ENCODE results near the gene VASH2.

The VASH2 gene

DNA sequence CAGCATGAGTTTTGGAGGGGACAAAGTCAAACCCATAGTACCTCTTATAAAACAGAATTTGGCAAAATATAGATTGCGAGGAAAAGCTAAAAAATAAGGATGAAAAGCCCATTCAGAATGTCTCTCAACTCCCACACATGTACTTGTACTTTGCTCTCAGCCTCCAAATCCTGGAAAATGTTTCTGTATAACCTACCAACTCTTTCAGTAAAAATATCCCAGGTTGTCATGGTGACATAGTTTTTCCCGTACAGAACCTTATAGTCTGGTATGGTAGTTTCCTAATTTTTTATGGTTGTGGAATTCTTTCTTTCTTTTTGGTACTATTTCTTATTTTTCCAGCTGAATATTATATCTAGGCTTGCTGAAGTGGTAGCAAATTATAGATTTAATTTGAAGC lies 85.2 kb downstream of the VASH2 start:
- DNase-seq (ENCODE audit: low read depth): no peak
